Hematopoietic multipotent progenitor cell (in vitro differentiated cells): ENCODE results near the gene MVD. TPM values are rescaled to one million over a fixed set of nuclear protein-coding genes. Genes with fewer than 3 reads are reported as not detected.
A peak's percentile ranks its signal among the peaks of the same experiment; 100 is the strongest.

Experiments used
- DNase-seq, 3 donors: peaks; one replicate each; pipeline ENCODE4 v3.0.0-alpha.2; 2011 to 2015; ENCODE audit warnings: low read depth in 2 of 3, low spot score in 2 of 3
- total RNA-seq: library from RNA; depleted of rRNA; stranded (reverse); fragments of >200 nt; gene quantifications from one replicate; pipeline ENCODE4 v1.2.3, GENCODE V29; 2012

The MVD gene, protein sequence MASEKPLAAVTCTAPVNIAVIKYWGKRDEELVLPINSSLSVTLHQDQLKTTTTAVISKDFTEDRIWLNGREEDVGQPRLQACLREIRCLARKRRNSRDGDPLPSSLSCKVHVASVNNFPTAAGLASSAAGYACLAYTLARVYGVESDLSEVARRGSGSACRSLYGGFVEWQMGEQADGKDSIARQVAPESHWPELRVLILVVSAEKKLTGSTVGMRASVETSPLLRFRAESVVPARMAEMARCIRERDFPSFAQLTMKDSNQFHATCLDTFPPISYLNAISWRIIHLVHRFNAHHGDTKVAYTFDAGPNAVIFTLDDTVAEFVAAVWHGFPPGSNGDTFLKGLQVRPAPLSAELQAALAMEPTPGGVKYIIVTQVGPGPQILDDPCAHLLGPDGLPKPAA
- total RNA-seq, result 38.2 TPM

DNA sequence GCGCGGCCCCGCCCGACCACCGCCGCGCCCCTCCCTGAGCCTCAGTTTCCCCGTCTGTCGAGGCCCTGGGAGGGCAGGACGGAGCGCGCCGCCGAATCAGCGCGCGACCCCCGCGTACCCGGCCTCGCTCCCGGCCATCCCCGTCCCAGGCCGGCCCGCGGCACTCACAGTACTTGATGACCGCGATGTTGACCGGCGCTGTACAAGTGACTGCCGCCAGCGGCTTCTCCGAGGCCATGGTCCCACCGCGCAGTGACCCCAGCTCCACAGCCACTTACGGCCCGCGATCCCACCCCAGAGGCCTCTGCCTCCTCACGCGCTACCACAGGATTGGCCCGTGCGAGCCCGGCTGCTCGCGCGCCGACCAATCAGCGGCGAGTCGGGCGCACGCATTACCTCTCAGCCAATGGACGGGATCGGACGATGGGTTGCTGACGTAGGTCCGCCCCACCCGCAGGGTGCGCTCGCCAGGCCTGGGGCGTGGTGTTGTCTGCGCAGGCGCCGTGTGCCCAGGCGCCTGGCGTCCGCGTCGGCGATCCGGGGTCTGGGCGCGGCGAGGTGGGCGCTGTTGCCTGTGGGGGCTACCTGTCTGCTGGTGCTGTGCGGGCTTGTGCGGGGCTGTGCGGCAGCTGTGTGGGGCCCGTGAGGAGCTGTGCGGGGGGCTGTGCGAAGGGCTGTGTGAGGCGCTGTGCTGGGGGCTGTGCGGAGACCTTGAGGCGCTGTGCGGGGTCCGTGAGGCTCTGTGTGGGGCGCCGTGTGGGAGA lies at the start of gene MVD:
TSS of gene MVD (minus strand) at position 249 of the 764 bp plus-strand sequence. CDS start at position 238, 11 bp downstream.
- DNase-seq, result peak; percentile 87 to 97 (median 96)

DNA sequence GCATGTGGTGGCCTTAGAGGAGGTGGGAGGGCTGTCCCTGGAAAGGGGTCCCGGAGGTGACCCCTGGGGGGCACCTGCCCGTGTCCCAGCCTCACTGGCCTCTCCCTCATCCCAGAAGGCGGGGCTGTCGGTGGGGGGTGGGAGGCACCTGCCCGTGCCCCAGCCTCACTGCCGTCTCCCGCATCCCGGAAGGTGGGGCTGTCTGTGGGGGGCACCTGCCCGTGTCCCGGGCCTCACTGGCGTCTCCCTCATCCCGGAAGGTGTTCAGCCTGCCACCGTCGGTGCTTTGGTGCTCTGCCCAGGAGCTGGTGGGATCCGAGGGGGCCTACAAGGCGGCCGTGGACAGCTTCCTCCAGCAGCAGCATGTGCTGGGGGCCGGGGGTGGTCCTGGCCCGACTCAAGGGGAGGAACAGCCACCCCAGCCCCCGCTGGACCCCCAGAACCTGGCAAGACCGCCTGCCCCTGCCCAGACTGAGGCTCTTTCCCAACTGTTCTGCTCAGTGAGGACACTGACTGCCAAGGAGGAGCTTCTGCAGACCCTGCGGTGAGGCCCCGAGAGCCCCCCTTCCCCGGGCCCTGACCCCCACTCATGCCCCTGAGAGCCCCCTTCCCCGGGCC lies 49.6 kb upstream of the MVD start:
- DNase-seq, result no peak

DNA sequence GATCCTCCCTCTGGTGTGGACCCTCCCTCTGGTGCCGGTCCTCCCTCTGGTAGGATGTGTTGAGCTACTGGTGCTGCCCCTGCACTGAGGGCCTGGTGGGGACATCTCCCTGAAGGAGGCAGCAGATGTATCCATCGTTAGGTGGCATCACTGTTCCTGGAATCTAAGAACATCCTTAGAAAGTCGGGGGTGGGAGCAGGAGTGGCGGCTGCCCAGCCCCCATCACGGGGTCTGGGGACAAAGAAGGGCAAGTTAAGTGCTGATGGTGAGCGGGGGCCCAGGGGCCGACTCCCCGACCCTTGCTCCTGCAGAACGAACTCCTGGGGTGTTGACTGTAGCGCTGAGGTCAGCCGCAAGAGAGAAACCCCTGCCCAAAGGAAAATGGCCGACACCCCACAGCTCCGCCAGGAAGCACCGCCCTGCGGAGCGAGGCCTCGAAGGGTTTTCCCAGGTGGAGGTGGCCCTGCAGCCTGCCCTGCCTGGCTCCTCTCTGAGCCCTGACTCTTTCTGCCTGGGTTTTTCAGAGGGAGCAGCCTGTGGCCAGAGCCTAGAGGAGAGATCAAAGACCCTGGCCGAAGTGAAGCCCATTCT lies 49.0 kb upstream of the MVD start:
- no peak for DNase-seq

DNA sequence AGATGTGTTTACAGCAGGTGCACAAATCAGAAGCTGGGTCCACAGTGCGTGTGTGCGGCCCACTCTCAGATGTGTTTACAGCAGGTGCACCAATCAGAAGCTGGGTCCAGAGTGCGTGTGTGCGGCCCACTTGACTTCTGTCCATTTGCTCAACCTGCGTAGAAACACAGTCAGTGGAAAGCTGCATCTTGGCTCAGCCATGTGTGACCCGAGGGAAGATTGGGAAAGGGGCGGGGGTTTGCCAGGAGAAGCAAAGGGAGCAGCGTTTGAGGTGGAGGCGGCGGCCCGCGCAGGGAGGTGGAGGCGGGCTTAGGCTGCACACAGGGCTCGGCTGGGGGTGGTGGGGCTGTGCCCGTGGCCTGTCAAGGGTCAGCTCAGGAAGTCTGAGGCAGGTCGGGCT lies 47.7 kb upstream of the MVD start:
- no peak for DNase-seq

DNA sequence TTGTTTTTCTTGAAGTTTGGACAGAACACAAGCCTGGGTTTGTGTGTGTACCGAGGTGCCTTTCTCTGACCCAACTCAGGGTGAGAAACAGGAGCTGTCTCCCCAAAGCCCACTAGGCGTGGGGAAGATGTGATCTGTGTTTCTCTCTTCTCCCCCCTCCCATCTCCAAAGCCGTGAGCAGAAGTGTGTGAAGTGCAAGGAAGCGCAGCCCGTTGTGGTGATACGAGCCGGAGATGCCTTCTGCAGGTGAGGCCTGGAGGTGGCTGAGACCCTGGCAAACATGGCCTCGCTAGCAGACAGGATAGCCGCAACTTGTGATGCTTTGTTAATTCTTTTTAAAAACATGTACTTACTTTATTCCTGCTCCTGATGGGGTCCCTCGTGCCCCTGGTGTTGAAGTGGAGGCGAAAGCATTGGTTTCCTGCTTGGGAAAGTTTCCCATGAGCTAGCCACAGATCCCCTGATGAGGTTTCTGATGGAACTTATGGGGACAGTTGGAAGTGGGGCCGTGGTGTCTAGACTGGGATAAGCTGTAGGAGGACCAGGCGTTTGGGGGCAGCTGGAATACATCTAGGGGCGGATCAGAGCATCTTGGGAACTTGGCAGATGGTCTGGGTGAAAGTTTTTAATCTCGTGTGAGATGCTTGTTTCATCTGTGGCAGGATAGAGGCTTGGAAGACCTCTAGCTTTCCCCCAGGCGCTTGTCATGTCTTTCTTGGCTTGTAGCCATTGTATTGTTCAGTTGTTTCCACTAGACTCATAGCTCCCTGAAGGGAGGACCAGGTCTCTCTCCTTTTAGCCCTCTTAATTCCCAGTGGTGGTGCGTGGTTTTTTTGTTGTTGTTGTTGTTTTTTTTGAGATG lies 44.3 kb upstream of the MVD start:
- no peak for DNase-seq

DNA sequence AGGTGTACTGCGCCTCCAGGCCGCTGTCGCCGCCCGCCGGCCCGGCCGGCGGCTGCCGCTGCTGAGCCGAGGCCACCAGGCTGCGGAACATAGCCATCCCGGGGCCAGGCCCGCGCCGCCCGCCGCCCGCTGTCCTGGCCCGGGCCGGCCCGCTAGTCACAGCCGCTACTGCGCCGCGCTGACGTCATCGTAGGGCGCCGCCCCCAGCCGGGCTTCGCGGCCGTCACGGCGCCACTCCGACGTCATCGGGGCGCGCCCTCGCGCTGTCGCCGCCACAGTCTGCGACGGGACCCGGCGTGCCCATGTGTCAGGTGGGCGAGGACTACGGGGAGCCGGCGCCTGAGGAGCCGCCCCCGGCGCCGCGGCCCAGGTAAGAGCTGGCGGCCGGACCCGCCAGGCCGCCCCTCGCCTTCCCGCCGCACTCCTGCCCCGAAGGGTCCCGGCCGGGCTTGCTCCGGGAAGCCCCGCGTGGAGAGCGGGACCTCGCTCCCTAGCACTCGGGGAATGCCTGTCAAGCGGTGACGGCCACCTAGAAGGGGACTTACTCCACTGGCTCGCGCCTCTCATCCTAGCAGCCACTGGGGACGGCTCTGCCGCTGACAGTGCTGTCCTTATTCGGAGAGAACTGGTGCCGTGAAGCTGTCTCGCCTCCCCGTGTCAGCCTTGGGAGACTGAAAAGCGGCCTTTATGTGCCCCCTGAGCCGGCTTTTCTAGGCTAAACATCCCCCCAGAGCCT lies 43.5 kb upstream of the MVD start, which contains the start of the genes CTU2 and RNF166:
TSS of gene CTU2 (plus strand) at position 275 of the 736 bp plus-strand sequence. CDS start at position 303, 28 bp downstream.
TSS of gene RNF166 (minus strand) at position 180 of the 736 bp plus-strand sequence. CDS start at position 97, 83 bp downstream.
- peak; percentile 86 to 90 (median 88) for DNase-seq

DNA sequence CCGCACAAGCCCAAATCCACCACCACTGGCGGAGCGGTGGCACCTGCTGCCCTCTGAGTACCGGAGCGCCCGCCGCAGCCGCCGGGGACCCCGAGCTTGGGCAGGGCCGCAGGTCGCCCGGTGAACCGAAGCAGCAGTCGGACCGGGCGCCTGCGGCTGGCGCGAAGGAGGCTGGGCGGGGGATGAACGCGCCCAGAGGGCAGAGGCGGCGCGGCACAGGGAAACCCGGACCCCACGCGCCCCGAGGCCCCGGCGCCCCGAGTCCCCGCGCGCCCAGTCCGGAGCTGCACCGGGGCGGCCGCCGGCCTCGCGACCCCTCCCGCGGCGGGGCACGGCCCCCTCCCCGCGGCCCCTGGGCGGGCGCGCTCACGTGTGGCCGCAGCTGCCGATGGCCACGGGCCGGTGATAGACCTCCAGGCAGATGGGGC lies 42.9 kb upstream of the MVD start:
- no peak for DNase-seq

DNA sequence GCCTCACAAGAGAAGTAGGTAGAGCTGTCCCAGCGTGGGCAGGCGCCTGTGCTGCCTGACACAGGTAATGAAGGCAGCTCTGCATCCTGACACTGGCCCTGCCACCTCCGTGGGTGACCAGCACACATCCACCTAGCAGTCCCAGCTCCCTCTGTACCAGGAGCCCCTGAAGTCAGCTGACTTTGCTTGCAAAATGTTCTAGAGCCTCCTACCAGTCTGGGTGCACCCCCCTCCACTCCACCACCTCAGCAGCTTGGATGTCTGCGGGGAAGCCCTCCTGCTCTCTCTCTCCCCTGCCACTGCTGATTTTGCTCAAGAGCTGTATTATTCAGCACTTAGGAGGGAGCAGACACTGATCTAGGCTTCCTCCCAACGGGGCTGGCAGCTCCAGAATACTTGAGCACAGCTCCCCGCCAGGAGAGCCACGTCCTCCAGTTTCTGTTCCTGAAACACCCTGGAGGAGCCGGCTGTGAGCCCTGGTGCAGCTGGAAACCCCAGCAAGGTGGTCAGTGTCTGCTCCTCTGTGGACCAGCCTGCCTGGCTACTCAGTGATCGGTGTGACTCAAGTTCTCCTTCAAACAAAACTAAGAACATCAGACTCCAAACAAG lies 42.3 kb upstream of the MVD start:
- DNase-seq, result no peak

DNA sequence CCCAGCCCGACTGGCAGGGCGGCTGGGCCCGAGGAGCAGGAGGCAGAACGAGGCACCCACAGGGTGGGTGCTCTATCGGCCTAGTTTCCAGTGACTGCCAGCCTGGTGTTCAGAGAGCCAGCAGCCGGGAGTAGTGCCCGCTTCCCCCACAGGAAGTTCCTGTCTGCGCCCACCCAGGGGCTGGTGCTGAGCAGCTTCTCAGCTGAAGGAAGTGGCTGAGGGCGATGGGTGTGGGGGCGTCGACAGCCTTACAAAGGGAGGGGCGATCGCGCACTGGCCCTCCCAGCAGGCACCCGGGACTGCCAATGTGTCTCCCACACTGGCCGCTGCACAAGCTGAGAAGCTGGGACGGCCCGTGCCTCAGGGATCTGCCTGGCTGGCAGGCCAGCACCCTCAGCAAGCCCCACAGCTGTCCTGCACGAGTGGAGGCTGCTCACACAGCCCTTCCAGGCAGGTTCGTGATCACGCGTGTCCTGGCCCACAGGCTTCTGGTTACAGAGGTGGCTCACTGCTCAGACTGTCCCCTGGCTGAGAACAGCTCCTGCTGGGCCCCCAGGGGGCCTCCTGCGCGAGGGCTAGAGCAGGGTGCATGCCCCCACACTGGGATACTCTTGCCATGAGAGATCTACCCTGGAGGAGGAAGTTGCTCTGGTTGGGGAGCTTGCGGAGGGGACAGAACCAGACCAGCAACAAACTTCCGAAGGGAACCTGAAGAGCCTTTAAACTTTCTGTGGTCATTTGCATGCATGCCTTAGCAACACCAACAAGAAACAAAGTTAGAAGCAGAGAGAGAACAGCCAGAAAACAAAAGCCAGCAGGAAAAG lies 40.8 kb upstream of the MVD start:
- peak in 2 of 3 donors; percentile 73 to 75 for DNase-seq

DNA sequence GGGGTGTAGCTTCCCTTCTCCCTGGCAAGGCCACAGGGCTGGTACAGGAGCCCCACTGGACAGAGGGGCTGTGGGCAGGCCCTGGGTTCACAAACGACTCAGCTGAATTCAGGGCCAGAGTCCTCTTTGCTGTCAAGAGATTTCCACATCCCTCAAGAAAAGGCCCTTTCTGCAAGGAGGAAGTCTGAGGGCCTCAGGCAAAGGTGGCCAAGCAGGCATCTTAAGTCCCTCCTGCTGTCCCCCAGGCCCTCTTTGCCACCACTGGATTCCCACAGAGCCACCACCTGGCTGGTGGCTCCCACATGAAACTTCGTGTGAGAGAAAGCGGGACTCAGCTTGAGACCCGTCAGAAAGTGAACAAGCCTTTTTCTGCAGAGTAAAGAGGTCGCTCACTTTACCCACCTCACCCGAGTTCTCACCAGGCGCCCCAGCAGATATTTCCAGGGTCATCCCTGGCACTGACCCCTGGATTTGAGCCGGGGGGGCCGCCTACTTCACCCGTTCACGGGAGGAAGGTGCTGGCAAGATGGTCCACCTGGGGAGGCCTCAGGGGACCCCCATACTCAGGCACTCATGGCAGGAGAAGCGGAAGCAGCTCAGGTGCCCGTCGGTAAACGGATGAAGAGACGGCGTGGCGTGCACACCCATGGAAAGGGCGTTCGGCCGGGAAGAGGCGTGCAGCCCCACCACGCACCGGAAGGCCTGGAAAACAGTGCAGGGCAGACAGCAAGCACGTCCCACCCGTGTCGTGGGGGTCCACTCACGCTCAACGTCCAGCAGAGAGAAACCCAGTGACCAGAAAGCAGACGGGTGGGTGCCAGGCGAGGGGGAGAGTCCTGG lies 39.7 kb upstream of the MVD start:
- no peak for DNase-seq

DNA sequence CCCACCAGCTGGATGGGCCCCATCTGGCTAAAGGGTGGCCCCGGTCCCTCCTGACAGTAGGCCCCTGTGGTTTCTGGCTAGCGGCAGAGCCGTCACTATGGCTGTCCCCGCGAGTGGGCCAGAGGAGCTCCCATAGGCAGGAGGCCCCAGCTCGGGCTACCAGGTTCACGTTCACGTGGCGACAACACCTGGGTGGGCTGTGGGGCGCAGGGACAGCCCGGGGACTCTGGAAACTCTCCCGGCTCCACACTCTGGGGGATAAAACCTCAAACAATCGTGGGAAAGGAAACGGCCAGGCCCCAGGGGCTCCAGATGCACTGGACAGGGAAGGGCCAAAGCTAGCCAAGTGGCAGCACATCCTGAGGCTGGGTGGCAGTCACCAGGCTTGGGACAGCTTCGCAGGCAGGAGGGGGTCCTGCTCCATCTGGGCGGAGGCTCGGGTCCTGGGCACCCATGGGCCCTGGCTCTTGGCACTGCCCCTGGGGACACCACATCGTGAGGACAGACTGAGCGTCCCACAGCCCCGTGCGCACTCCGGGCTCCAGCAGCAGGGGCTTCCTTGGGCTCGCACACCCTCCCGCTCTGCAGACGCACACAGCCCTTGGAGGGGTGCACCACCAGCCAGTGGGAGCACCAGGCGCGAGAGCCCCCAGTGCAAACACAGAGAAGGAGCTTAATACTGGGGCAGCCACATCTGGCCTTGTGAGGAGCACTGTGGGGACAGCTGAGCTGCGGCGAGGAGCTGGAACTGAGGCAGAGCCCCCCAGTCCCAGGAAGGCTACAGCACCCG lies 38.9 kb upstream of the MVD start:
- no peak for DNase-seq

DNA sequence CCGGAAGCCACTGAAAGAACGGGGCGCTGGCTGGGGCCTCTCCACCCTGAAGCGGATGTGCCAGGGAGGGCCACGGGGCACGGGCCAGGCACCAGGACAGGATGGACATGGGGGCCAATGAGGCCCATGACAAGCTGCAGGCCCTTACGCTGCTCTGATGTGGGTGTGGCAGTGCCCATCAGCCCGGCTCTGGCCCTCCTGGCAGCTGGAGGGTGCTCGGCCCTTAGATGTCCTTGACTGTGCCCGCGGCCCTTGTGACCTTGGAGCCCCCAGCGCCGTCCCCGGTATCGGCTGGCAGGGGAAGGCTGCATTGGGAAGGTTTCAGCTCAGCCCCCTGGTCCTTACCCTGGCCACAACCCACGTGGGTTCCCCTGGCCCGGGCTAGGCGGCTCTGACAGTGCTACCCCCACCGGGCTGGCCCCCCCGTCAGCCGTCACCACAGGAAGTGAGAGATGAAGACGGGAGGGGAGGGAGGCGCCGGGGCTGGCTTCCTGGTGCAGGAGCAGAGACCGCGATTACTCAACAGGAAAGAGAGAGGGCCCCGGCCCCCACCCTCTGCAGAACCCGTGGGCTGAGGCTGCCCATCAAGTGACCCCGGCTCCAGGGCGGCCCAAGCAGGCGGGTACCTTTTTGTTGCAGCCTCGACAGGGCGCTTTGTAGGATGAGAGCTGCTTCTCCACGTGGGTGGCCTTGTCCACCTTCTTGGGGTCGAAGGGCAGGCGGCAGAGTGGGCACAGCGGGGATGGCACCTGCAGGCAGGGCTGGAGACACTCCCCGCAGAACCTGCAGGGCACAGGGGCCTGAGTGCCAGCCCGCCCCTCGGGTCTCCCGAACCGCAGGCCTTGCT lies 38.0 kb upstream of the MVD start:
- peak; percentile 75 to 98 (median 98) for DNase-seq

DNA sequence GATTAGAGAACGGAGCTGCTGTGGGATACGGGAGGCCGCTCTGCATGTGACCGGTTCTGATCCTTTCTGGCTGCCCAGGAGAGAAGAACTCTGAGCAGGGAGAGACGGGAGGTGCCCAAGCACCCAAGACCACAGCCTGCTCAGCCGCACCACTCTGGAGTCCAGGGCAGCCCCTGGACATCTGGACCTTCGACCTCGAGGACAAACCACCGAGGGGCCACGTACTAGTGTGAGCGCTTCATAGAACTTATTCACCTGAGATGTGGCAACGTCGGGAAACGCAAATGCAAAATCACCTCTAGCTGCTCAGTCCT lies 37.4 kb upstream of the MVD start:
- no peak for DNase-seq

DNA sequence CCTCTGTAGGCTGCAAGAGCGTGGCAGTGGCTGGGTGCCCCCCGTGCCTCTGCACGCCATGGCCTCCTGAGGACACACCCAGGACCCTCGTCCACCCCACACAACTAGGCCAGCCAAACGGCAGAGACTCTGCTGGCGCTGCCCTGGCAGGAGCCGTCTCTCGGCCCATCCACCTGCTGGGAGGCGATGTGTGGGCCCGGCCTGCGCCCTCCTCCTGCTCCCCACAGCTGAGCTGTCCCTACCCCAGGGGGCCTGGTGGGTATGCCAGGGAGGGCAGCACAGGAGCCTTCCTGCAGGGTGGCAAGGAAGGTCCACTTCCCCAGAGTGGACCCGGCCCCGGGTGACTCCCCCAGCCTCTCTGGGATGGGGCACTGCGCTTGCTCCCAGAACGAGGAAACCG lies 36.3 kb upstream of the MVD start:
- DNase-seq, result no peak

DNA sequence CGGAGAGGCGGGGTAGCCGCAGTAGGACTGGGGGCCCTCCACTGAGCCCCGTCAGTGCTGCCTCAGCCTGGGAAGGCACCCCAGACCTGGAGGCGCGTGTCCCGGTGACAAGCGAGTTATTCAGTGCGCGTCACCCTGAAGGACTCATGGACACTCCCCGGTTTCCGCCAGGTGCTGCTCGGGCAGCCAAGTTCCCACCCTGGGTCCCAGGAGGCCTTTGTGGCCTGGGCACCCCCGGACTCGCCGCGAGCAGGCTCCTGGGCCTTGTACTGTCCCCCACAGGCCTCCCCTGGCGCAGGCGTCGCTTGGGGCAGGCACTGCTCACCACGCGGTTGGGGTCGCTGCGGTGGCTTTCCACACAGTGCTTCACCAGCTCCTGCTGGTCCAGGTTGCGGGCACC lies 35.8 kb upstream of the MVD start:
- DNase-seq, result no peak
